ENCODE results near the gene PITPNM2.

GRCh38 chr12:123121670-123122069 is 29.2 kb downstream of the PITPNM2 start:
- TF ChIP-seq CTCF (conservative IDR thresholded peaks at IDR 0.05 in 1 of 2, IDR thresholded peaks at IDR 0.05 in 1 of 2; ENCODE audit: low read depth in 1 of 2, low read length in 2 of 2) (no peak), EZH2 (IDR thresholded peaks at IDR 0.05; ENCODE audit: low read length, missing control alignments) (no peak)

All from fibroblast of lung (primary cell).